Mucosa of stomach (tissue), 1 donor: ENCODE measurements around the gene NEK11.

Experiments
- H3K27me3 ChIP-seq: one replicate; pipeline ENCODE4 v1.7.0; 2013; ENCODE audit warnings: mild to moderate bottlenecking, low read length; ENCODE audit not compliant: control insufficient read depth, insufficient read depth
- H3K36me3 ChIP-seq: one replicate; pipeline ENCODE4 v1.7.0; 2013; ENCODE audit warnings: low read length; ENCODE audit not compliant: control insufficient read depth, insufficient read depth
- H3K4me1 ChIP-seq: one replicate; pipeline ENCODE4 v1.7.0; 2013; ENCODE audit warnings: mild to moderate bottlenecking, low read length; ENCODE audit not compliant: control insufficient read depth, insufficient read depth
- H3K4me3 ChIP-seq: one replicate; pipeline ENCODE4 v1.7.0; 2013; ENCODE audit warnings: low read length
- H3K9ac ChIP-seq: one replicate; pipeline ENCODE4 v1.7.0; 2013; ENCODE audit warnings: mild to moderate bottlenecking, low read length, moderate library complexity
- H3K9me3 ChIP-seq: one replicate; pipeline ENCODE4 v1.7.0; 2013; ENCODE audit warnings: mild to moderate bottlenecking, low read length, moderate library complexity; ENCODE audit not compliant: control insufficient read depth
- donor health status: Pancreatic carcinoma.

The NEK11 gene

DNA sequence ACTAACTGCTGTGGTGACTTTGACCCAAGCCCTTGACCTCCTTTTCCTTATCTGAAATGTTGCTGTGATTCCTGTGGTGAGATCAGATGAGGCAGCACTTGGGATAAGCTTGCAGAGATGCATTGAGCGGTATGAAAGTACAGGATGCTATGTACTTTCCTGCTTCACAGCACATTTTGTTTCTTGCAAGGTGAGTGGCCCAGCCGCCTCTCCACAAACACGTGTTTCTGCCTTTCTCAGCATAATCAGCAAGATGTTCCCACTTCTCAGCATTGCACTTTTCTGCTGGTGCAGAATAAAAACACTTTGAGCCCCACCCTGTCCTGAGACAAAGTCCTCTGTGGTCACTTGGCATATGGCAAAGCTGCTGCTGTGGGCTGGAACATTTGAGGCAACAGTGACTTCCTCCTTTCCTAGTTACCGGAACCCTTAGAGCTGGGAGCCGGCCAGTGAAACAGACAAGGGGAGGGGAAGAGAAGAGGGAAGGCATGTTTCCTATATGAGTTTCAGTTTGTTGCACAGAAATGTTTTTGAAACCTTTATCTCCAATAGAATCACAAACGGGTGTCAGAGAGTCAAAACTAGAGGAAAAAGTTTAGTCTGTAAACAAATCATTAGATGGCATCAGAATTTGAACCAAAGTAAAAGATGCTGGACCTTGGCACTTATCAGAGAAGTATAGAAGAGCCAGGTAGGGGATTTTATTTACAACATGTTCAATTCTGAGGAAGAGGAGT, 359.9 kb downstream of the NEK11 start:
- H3K36me3 ChIP-seq, result peaks cover 6% of the 10 kb centered on the region
- no peaks in the 10 kb centered on the region for H3K9me3 ChIP-seq
- peaks cover 39% of the 10 kb centered on the region for H3K4me1 ChIP-seq
- H3K27me3 ChIP-seq, result no peaks in the 10 kb centered on the region
- peak overlapping the region; percentile 7 for H3K9ac ChIP-seq
- H3K4me3 ChIP-seq, result no peak overlapping the region

DNA sequence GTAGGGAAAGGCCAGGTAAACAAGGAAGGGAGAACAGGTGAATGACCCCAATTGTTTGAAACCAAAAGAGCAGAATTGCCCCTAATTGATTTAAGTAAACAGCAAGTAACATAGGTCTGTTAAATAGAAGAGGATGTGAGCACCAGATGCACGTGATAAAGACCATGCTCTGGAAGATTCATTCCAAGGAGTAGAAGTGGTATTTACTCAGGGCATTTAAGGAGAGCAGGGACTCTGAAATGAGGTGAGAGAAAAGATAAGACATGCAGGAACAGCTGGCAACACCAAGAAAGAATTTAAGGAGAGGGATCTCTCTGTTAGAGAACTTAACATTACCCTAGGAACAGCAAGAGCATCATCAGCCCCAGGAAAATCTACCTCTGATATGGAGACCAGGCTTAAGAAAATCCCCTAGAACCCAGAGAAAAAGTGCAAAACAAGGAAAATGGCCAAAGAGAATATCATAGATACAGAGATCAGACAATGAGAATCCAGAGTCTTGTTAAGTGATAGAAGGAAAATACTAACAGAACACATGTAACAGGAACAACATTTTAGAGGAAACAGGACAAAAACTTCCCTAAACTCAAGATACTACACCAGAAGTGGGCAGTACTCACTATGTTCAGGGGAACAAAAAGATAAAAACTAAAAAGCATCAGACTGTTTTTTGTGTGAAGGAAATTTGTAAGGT, 361.3 kb downstream of the NEK11 start:
- H3K4me1 ChIP-seq, result peaks cover 31% of the 10 kb centered on the region
- no peaks in the 10 kb centered on the region for H3K9me3 ChIP-seq

GRCh38 chr3:131388490-131388799, 361.8 kb downstream of the NEK11 start:
- no peaks in the 10 kb centered on the region for H3K27me3 ChIP-seq
- no peaks in the 10 kb centered on the region for H3K9me3 ChIP-seq
- peaks cover 29% of the 10 kb centered on the region for H3K4me1 ChIP-seq
- peaks cover 6% of the 10 kb centered on the region for H3K36me3 ChIP-seq
- H3K9ac ChIP-seq, result no peak overlapping the region
- no peak overlapping the region for H3K4me3 ChIP-seq

More for the DNA sequence above, 361.3 kb downstream of the NEK11 start:
- Histone ChIP-seq H3K4me3 (no peak overlapping the region), H3K9ac (no peak overlapping the region), H3K27me3 (no peaks in the 10 kb centered on the region), H3K36me3 (peaks cover 6% of the 10 kb centered on the region)

GRCh38 chr3:131390331-131390730, 363.7 kb downstream of the NEK11 start:
- Histone ChIP-seq H3K36me3 (no peaks in the 10 kb centered on the region), H3K9me3 (no peaks in the 10 kb centered on the region), H3K27me3 (no peaks in the 10 kb centered on the region), H3K9ac (no peak overlapping the region), H3K4me1 (peaks cover 23% of the 10 kb centered on the region), H3K4me3 (no peak overlapping the region)

DNA sequence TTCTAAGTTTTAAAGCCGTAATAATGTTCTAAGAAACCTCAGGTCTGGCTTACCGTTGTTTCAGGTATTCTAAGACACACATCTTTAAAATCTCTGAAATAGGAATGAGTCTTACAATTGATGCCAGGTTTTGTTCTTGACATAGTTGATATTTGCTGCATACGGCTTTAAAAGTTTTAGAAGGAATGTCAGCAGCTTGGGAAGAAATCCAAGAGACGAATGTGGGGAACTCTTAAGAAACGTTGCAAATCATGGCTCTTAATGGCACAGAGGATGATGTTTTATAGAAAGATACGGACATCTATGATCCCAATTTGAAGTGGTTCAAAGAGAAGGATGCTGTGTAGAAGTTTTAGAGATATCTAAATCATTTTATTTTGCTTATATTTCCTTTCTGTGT, 366.4 kb downstream of the NEK11 start:
- Histone ChIP-seq H3K9ac (no peak overlapping the region), H3K9me3 (no peaks in the 10 kb centered on the region), H3K4me3 (no peak overlapping the region)

DNA sequence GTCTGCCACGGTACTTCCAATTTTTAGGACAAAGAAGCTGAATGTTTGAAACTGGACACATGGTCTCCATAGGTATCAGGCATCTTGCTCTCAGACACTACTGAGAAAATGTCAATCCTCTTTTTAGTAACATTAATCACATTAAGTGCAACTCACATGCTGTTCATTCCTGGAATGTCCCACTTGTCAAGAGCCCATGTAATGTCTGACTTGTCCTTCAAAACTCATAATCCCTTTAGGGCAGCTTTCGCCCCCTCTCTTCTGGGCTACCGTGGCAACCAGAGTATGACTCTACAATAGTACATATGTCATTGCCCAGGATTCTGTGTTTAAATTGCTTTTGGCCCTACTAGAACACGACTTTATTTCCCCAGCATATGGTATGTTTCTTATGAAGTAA, 367.2 kb downstream of the NEK11 start:
- Histone ChIP-seq H3K9ac (no peak overlapping the region), H3K27me3 (no peaks in the 10 kb centered on the region), H3K4me3 (no peak overlapping the region), H3K36me3 (no peaks in the 10 kb centered on the region), H3K4me1 (no peaks in the 10 kb centered on the region), H3K9me3 (no peaks in the 10 kb centered on the region)

More for the DNA sequence above, 366.4 kb downstream of the NEK11 start:
- no peaks in the 10 kb centered on the region for H3K27me3 ChIP-seq
- H3K4me1 ChIP-seq, result no peaks in the 10 kb centered on the region
- no peaks in the 10 kb centered on the region for H3K36me3 ChIP-seq

GRCh38 chr3:131394400-131394799, 367.7 kb downstream of the NEK11 start:
- no peak overlapping the region for H3K9ac ChIP-seq
- no peaks in the 10 kb centered on the region for H3K27me3 ChIP-seq
- no peak overlapping the region for H3K4me3 ChIP-seq
- H3K36me3 ChIP-seq, result no peaks in the 10 kb centered on the region
- H3K9me3 ChIP-seq, result no peaks in the 10 kb centered on the region
- H3K4me1 ChIP-seq, result no peaks in the 10 kb centered on the region

- Histone ChIP-seq H3K4me1 (no peaks in the 10 kb centered on the region), H3K27me3 (no peaks in the 10 kb centered on the region), H3K9ac (no peak overlapping the region), H3K9me3 (no peaks in the 10 kb centered on the region), H3K36me3 (no peaks in the 10 kb centered on the region), H3K4me3 (no peak overlapping the region)
Observed at GRCh38 chr3:131396170-131396569, 369.5 kb downstream of the NEK11 start.

DNA sequence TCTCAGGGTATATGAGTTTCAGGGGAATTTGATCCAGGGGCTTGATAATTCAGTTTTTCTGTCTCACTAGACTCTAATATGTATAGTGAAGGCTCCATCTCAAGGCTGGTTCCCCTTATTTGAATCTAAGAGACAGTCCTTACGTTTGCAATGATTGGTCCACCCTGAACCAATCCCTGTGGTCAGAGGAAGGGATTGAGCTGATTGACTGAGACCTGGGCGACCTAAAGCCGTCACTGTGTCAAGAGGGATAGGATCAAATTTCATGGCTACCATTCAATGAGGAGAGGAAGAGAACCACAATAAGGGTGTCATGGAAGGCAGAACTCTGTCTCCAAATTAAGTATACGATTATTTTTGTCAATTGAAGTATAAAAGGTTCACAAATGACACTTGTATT, 371.2 kb downstream of the NEK11 start:
- Histone ChIP-seq H3K9me3 (no peaks in the 10 kb centered on the region), H3K36me3 (no peaks in the 10 kb centered on the region), H3K27me3 (no peaks in the 10 kb centered on the region), H3K9ac (no peak overlapping the region), H3K4me1 (no peaks in the 10 kb centered on the region), H3K4me3 (no peak overlapping the region)
